ENCODE data around the gene NR5A2.

NR5A2 gene

DNA sequence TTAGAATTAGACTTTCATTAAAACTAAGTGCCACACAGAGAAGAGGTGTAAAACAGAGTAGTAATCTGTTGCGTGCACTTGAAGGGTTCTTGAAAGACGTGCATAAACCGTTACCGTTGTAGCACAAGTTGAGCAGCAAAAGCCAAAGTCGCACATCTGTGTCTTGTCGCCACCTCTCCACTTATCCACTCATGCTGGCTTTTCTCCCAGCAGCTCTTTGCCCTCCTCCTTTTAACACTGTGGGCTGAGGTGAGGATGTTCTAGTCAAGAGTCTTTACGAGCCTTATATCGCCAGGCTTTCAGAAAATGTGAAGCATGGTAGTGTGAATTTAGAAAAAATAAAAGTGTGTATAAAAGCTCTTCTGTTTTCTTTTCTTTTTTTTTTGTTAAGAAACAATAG, 48.0 kb downstream of the NR5A2 start:
- DNase-seq = no peak

DNA sequence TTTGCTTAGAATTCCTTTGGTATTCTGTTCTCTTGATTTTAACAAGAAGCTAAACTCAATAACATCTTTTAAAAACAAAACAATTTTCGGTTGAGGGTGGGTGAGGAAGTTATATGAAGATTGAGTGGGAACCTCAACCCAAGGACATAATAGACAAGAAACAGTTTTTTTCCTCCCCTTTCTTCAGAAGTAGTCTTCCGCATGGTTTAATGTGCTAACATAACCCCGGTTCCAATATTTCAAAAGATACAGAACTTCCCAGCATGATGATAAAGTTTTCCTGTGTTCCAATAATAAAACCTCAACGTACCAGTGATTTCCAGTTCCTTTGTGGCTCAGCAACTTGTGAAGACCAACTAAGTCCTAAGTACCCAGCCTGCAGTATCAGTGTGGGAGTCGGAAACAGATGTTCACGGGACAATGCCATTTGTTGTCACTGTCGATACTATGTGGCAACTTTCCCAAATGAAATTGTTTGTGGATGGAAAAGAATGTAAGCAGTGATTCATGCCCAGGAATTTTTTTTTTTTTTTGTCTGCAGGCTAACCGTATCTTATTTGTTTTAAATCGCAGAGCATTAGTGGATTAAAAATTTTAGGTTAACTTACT, 48.5 kb downstream of the NR5A2 start:
- DNase-seq = no peak

DNA sequence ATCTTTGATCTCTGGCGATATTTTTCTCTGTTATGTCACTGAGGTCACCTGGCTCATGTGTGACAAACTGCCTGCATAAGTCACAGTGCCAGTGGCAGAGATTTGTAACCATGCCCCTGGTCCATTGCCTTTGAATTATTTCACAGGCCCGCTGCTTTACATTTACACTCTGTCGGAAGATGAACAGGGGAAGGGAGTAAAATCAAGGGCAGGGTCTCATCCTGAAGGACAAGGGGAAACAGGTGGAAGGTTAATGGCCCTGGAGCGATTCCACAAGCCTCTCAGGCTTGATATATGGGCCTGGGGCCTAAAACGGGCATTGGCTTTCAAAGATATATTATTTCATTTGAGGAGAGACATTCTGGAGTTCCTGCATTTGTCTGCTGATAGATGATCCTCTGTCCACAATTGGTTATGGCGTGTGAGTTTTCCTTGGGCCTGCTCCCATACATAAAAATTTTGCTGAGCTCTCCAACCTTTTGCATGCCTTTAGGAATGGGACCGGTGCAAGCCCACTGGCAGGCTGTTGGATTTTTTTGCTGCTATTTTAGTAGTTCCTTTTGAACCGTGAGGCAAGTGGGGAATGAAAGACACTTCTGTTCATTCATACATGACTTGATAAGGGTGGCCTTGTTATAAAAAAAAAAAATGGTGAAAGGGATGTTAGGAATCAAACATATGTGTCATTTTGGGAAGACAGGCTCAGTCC, 51.9 kb downstream of the NR5A2 start:
- no peak for DNase-seq

DNA sequence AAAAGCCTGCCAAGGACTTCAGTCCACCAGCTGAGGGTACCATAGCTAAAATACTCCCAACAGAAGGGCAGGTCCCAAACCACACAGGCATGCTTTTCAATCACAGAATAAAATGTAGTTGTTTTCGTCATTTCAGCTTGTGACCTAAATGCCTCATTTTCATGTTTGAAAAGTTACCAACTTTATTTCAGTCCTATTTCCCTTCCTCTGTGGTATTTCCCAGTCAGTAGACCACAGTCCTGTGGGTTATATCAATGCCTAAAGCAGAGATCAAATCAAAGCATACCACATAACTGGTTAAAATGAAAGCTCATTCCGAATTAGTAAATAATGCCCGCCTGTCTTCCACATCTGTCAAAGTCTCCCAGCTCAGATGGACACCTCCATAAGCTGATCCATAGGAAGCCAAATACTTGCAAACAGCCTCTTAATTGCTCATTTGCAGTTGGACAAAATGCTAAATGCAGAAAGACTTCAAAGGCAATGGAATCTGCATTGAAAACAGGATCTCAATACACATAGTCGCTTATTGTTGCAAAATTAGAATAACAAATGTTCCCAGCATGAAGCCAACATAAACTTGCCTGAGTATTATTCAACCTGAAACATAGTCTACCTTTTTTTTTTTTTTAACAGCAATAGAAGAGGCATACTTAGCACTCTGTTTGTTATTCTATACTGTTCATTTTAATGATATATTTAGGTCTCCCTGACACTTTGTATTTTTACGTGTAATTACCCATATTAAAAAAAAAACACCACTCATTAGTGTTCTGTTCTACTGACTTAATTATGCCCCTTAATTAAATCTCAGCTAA, 53.9 kb downstream of the NR5A2 start:
- DNase-seq = no peak

DNA sequence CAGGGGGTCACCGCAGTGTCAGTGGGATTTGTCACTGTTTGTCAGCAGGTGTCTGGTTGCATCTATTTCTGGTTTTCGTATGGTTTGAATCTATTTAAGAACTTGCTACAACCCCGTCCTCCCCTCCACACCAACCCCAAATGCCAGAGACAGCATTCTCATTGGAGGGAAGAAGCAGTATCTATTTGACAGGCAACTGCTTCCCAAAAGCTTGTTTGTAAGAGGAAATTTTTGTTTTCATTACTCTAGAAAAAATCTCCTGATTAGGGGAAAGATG, 54.4 kb downstream of the NR5A2 start:
- no peak for DNase-seq

DNA sequence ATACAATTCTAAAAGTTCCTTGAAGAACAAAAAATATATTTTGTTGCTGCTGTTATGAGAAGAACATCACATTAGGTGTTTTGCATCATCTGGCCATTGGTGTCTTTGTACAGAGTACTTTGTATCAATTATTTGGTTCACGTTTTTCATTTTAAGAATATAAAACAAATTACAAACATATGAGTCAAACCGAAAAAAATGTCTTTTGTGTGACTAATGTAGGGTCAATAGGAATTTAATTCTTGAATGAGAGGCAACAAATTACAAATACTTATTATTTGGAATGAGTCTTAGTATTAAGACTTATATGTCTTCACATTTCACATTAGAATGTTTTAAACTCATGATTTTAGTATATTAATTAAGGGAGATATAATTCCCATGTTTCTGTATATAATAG, 54.8 kb downstream of the NR5A2 start:
- no peak for DNase-seq

DNA sequence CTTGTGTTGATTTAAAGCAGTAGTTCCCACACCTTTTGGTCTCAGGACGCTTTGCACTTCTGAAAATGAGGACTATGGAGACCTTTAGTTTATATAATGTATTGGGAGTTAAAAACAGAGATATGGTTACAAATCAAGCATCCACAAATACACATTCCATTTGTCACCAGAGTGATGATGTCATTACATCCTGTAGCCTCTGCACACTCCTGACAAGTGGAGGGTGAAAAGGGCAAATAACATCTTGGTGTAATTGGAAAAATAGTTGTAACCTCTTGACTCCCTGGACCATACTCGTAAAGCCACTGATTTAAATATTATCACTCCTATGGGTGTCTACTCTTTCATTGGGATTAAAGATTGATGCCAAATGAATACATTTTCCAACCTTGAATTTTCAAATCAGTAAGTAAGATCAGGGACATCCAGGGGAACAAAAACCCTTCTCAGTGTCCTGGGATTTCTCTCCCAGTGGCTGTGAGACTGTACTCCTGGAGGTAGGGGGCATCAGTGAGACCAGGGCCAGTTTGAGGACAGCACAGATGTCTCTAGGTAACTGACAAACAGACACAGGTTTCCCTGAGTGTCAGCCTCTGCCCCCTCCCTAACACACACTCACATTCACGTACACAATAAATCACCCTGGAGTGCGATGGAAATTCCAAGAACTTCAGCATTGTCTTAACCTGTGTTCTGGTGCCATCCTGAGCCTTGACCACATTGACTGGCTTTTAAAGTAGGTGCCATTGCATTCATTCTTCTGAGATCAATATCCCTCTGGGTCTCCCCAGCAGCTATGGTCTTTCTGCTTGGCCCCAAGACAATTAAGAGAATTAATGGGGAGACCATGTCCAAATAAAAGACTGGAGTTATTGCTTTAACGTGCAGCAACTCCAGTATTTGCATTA, 63.0 kb downstream of the NR5A2 start:
- no peak for DNase-seq

DNA sequence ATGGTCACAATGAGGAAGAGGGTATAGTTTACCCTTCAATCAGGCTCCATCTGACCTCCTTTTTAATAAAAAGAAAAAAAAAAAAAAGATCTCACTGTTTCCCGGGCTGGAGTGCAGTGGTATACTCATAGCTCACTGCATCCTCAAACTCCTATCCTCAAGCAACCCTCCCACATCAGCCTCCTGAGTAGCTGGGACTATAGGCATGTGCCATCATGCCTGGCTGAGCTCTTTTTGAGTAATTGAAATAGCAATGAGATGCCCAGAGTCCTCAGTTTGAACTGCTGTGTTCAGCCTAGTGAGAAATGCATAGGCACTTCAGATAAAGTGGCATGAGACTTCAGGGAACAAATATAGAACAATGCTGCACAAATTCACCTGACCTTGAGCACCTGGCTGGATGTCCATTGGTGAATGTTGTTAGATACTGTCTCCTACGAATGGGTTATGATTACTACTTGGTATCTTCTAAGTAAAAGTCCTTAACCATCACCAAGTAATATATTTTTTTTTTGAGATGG, 67.6 kb downstream of the NR5A2 start:
- no peak for DNase-seq

DNA sequence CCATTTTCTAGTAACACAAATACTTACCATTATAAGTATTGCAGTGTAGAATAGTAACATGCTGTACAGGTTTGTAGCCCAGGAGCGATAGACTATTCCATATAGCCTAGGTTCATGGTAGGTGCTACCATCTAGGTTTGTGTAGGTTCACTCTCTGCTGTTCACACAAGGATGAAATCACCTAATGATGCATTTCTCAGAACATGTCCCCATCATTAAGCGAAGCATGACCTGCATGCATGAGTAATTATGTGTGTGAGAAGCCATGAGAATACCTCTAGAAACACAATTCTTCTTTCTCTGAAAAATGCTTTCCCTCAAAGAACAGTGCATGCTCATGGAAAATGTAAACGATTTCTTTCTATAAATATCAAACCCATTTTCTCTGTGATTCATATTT, 69.3 kb downstream of the NR5A2 start:
- DNase-seq = no peak

DNA sequence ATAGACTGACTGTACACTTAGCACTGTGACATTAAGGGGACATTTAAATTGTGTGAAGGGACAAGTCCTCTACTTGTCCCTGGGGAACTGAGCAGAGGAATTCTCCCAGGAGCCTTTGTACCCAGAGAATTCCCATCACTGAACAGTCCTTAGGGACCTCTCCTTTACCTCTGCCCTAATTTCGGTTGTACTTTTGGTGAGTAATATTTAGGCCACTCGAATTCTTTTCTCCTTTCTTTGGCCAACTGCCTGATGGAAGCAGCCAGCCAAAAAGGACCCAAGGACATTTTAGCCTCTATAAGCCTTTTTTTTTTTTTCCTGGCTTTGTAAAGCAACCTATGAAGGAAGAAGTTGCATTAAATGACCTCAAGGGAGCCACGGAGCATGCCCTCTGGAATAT, 71.5 kb downstream of the NR5A2 start:
- DNase-seq = no peak

DNA sequence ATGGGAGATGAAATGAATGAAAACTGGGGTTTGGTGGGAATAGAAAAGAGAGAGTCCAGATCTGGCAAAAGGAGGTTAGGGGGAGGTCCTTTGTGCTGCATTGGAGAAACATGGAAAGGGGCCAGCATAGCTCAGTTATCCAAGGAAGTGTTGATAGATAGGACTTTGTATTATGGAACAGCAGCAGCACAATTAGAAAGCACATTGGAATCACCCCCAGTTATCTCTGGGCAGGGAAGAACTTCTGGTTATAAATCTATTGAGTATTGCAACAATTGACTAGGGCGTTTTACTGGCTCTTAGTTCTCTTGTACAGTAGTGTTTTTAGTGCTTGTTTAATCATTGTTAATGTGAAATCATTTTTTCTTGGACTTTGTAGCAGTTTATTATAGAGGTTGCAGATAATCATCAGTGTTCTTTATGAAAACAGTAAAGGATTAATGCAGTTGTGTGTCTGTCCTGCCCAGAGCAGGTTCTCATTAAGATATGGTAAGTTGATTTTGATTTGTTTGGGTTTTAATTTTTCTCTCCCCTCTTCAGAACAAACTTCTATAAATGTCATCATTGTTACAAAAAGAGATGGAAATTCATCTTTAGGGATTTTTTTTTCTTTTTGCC, 76.6 kb downstream of the NR5A2 start:
- DNase-seq = no peak

DNA sequence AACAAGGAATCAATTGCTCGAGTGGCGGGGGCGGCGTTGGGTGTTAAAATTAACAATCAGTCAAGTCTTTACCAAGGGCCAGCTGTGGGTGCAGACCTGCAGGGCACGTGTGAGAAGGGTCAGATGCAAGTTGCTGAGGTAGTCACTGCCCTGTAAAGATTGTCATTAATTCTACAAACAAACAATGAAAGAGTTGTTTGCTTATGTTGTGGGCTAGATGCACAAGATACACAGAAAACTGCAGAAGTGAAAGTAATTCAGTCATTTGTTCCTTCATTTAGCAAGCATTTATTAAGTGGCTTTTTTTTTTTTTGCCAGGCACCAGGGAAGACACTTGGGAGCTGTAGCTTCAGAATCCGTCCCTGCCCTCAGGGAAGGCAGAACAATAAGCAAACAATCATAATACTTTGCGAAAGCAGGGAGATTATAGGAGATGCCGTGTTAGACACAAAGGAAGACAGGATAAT, 79.5 kb downstream of the NR5A2 start:
- DNase-seq = no peak

DNA sequence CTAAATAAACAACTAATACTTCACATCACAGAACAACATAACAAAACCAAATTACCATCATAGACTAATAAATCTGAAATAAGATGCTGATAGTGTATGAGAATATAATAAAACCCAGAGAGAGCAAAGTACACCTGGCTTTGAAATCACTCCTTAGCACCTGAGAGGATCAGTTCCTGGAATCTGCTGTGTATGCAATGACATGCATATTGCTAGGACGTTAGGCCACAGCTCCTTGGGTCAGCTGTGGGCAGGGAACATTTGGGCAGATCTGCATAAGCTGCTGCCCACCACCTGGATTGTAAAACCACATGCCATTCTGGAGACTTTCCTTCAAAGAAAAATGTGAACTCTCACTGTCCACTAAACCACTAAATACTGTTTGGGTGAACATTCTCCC, 81.1 kb downstream of the NR5A2 start:
- DNase-seq = no peak

DNA sequence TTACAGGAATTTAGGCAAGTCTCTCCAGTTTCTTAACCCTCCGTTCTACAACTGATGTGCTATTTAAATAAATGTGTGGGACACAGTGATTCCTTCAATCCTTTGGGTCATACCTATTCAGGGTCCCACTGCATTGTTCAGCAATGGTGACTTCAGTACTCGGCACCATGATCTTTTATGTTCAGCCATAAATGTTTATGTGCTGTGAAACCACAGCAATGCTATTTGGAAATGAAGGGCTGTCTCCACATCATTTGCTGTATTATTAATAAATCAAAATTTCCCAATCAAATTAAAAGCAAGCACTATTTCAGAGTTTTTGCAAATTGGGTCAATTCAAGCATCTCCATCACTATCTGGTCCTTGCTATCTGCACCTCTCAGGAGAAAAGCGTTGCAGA, 84.8 kb downstream of the NR5A2 start:
- DNase-seq = no peak

DNA sequence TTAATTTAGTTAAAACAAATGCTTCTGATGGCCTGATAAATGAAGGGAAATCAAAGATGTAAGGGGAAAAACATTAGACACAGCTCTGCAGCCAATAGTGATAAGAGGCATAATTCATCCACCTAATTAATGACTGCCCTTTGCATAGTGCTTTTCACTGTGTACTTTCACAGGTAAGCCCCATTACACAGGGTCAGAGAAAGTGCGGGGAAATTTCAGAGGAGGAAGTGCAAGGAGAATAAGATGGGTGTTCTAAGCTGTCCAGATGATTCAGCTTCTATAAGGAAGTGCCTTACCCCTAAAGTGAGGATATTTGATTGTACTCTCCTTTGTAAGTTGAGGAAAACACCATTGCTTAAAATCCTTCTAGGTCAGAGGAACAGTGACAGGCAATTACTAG, 88.0 kb downstream of the NR5A2 start:
- DNase-seq = no peak

DNA sequence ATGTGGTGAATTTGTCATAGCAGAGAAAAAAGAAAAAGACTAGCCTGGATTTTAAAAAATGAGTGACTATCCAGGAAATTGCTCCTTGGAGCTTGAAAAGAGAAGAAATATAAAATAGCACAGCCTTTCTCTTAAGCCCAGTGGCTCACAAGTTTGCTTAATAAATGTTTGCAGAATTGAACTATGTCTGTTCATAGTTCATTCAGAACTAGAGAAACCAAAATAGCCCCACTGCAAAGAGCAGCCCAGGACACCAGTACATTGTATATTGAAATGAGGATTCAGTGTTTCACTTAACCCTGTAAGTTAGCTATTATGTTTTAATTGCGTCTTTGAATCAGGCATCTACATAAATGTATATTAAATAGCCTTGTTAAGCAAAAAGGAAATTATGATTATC, 88.8 kb downstream of the NR5A2 start:
- DNase-seq = no peak

DNA sequence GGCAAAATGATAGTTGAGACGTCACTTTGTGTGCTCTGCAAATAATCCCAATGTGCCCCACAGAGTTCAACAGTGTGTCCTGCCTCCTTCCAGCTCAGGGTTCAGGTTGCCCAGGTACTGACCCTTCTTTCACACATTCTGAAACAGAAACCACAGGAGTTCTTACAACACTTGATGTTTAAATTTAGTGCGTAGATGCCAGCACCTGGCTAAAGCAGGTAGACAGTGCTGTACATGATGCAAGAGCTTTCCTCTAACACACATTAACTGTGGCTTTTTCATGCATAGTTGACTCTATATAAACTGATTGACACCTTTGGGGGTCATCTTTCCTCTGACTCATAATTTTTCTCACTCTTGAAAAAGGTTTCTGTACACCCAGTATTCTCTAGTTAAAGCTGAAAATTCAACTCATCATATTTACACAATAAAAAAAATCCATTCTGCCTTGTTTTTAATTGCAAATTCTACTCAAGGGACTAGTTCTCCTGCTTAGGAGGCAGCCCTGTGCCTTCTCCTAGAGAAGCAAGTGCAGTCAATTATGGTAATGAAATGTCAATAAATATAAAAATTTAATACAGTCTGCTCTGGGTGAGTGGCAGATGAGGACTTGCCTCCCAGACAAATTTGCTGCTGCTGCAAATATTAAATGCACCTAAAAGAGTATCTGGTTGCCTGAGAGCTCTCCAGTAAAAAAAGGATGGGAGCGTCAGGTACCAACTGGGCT, 91.4 kb downstream of the NR5A2 start:
- peak; percentile 78 for DNase-seq

DNA sequence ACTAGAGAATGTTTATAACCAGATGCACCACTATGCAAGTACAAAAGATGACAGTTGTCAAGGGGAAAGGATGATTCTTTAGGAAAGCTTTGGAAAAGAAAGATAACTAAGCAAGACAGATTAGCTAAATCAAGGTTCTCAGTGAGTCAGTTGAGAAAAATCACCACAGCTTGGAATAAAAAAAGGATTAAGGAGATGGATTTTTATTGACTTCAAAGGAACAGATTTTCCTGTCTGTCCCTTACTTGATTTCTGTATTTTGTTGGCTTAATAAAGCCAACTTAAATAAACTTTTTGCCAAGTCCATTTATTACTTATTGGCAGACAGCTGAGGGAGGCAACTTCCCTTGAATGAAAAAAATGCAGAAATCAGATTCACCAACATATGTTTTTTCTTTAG, 93.9 kb downstream of the NR5A2 start:
- DNase-seq = no peak

DNA sequence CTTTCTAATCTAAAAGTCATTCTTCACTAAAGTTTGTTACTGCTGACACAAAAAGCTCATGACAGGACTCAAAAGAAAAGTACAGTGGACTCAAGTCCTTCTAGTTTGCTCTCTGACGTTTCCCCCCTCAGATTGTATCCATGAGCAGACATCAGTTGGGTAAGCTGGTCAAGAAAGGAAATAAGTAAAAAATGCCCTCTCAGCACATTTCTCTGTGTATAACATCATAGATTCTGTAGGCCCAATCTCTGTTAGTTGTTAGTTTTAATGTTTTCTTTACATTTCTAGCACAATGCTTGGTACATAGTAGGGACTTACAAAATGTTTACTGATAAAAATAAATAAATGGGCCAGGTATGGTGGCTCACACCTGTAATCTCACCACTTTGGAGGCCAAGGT, 96.8 kb downstream of the NR5A2 start:
- DNase-seq = no peak

DNA sequence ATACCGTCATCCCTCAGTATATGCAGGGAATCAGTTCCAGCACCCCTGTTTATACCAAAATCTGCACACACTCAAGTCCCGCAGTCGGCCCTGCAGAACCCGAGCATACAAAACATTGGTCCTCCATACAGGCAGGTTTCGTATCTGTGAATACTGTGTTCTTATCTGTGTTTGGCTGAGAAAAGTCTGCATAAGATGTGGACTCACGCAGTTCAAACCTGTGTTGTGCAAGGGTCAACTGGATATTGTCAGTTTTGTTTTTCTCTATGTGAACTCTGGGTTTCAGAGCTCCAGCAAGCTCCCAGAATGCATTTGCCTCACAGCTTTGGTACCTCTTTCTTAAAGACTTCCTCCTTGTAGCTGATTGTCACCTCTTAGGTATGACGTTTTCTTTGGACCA, 100.6 kb downstream of the NR5A2 start:
- DNase-seq = no peak

DNA sequence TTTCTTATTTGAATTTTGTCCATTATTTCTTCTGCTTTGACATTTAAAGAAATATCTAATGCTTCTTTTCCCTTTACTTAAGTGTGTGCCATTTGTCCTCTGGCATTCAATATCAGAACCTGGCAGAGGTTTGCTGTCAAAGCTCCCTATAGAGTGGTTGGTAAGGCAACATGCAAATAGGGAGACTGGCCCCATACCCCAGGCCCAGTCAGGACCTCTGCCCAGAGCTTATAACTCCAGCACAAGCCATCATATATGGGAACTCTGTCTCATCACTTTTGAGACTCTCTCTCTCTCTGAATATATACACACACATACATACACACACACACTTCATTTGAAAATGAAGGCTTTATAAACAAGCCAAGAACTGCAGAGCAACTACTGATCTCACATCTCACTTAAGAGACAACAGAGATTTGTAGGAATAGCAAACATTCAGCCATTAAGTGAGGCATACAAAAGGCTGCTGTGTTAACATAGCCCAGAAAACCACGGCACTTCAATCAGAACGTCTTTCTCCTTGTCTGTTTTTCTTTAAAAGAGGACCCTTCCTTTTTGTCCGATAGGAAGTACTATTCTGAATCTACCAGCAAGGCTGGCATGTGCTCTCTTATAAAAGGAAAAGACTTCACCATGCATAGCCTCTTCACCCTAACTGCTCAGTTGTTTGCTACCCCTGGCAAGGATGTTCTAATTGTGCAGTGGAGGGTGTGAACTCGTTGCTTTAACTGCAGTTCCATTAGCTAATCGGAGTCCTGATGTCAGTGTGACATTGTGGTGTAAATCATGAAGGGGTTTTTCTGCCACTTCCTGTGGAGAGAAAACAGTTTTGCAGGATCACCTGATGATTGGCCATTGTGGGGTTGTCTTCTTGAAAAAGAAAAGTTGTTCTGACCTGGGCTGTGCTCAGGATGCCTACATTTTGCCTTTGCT, 101.7 kb downstream of the NR5A2 start:
- DNase-seq = no peak
